ENCODE measurements around the gene CASS4.

DNA sequence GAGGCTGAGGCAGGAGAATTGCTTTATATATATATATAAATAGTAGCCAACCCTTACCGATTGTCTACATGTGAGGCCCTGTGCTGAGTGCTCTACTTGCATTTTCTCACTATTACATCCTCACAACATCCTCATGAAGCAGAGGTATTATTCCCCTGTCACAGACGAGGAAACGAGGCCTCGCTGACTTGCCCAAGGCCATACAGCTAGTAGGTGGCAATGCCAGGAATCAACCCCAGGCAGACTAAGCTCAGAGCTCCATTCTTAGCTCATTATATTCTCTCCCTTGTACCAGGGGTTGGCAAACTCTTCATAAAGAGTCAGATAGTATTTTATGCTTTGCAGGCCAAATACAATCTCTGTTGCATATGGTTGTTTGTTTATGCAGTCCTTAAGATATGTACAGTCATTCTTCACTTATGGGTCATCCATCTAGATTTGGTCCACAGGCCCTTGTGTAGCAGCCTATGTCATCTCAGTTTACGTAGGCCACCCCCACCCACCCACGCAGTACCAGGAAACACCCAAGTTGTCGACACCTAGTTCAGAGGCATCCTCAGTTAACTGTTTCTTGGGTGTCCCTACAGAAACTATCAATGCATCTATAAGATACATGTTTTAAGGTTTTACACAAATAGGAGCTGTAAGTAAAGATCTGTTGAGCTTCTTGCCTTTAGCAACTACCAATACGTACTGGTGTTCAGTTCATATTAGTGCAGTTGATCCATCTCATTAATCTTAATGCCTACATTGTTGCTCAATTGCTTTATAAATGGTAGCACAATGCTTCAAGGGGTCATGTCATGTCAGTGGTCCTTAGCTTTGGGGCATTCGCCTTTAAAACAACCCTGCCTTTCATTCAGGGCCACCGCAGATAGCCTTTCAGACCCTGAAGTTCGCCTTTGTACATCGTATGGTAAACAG is 3.0 kb downstream of the CASS4 start:
- TF ChIP-seq, protein P1, sequence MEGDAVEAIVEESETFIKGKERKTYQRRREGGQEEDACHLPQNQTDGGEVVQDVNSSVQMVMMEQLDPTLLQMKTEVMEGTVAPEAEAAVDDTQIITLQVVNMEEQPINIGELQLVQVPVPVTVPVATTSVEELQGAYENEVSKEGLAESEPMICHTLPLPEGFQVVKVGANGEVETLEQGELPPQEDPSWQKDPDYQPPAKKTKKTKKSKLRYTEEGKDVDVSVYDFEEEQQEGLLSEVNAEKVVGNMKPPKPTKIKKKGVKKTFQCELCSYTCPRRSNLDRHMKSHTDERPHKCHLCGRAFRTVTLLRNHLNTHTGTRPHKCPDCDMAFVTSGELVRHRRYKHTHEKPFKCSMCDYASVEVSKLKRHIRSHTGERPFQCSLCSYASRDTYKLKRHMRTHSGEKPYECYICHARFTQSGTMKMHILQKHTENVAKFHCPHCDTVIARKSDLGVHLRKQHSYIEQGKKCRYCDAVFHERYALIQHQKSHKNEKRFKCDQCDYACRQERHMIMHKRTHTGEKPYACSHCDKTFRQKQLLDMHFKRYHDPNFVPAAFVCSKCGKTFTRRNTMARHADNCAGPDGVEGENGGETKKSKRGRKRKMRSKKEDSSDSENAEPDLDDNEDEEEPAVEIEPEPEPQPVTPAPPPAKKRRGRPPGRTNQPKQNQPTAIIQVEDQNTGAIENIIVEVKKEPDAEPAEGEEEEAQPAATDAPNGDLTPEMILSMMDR (optimal IDR thresholded peaks at IDR 0.05 in 1 of 3, IDR thresholded peaks at IDR 0.05 in 1 of 3, conservative IDR thresholded peaks at IDR 0.05 in 1 of 3; ENCODE audit: extremely low read depth in 1 of 3, insufficient read depth in 2 of 3, low read length in 3 of 3): no peak
- no peak for TF ChIP-seq EZH2 (IDR thresholded peaks at IDR 0.05; ENCODE audit: low read length)

All from keratinocyte (primary cell).